IPS-18c (cell line): ENCODE measurements around the gene MLLT1.

ENCODE experiments used
- H3K4me3 ChIP-seq: 2 replicates; pipeline ENCODE4 v1.7.0; 2013; ENCODE audit warnings: low read depth, mild to moderate bottlenecking, low read length, moderate library complexity; ENCODE audit not compliant: insufficient read depth
- H3K9me3 ChIP-seq: one replicate; pipeline ENCODE4 v1.6.1; 2013; ENCODE audit warnings: mild to moderate bottlenecking, low read length, moderate library complexity; ENCODE audit not compliant: control insufficient read depth, insufficient read depth

MLLT1 gene

DNA sequence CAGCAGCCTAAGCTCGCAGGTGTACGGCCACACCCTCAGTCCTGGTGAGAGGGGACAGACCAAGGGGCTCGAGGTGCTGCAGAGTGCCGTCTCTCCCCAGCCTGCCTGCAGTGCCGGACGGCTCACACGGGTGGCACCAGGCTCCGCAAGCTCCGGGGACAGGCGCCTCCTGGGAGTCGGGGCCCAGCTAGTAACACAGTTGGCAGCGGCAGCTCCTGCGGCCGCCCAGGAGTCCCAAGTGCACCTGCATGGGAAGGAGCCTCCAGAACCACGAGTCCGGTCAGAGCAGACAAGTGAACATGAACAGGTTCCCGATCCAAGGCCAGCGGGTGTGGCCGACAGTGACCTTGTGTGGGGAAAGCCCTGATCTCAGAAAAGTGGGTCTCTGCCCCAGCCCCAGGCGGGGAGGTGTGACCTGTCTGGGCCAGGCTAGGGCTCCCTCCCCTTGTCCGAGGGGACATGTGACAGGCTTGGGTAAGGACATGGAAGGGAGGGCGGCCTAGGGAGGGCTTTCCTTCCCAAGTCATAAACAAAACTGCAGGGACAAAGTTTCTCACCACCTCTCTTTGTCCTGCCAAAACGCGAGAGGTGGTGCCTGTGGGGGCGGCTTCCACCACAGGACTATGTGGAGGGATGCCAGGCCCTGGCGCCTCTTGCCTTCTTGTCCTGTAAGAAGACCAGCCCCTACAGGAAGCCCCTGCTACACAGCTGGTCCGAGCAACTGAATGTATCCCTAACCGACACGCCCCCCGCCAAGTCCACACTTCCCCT is 46.5 kb downstream of the MLLT1 start:
- H3K4me3 ChIP-seq: no peak overlapping the region

DNA sequence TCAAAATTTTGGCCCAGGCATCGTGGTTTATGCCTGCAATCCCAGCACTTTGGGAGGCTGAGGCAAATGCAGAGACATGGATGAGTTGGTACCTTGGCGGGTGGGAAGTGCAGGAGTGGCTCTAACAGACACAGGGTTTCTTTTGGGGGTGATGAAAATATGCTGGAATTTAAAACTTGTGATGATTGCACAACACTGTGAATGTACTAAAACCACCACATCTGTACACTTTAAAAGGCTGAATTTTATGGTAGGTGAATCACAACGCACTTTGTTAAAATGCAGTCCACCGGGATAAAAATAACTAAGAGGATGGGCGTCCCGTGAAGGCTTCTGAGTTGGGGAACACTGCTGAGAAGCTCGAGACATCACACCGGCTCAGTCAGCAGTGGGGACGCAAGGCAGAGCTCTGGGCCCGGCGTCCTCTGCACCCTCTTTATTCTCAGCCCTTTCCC is 47.1 kb downstream of the MLLT1 start:
- Histone ChIP-seq H3K4me3 (no peak overlapping the region), H3K9me3 (no peaks in the 10 kb centered on the region)

More for the DNA sequence above, 46.5 kb downstream of the MLLT1 start:
- no peaks in the 10 kb centered on the region for H3K9me3 ChIP-seq

- Histone ChIP-seq H3K9me3 (no peaks in the 10 kb centered on the region), H3K4me3 (no peak overlapping the region)
Measured at GRCh38 chr19:6230991-6231448, 48.8 kb downstream of the MLLT1 start.

DNA sequence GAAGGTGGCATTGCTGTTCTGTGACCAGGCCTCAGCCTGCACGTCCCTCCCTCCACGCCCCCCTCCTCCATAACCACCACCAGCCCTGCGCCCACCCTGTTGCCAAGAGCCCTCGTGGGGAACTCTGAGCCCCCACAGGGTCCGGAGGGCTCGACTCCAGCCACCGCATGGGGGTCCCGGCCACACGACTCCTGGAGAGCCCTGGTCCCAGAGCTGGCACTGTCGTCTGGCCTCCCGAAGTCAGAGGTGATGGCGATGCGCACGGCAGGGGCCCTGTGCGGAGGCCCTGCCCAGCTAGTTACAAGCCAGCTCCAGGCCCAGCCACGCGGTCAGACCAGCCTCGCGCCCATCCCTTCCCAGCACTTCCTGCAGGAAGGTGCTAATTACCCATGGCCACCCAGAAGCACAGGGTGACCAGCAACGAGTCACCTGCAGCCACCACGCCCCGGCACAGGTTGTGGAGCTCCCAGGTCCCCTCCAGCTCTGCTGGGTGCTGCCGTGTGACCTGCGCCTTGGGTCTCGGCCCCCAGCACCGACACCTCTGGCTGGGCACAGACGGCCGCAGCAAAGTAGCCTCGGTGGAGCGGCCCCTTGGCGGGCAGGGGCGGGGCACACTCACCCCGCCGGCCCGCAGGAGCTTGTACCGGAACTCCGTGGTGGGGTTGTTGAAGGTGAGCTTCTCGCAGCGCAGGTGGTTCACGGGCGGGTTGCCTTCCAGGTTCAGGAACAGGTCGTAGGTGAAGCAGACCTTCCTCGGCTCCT is 49.6 kb downstream of the MLLT1 start:
- Histone ChIP-seq H3K9me3 (no peaks in the 10 kb centered on the region), H3K4me3 (no peak overlapping the region)

DNA sequence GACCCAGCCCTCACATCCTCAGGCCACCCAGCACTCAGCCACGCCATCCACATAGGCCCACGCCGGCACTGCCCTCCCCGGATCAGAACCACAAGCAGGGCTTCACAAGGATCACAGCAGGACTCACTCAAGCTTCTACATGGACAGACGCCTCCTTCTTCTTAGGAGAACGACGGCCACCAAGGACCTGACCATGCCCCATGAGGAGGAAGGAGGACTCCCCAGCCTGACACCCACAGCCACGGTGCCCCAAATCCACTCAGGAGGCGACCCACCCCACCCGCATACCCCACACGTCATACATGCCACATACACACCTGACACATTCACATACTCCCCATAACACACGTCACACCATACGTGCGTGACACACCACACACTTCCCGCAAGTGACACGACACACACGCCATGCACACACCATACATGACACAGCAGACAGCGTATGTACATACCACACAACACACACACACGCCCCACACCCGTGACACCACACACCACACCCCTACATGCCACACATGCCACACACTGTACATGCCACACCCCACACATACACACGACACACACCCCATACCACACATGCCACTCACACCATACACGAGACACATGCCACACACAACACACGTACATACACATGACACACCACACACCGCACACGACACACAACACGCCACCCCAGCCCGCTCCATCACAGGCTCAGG is 50.4 kb downstream of the MLLT1 start:
- Histone ChIP-seq H3K4me3 (no peak overlapping the region), H3K9me3 (no peaks in the 10 kb centered on the region)

- no peak overlapping the region for H3K4me3 ChIP-seq
- H3K9me3 ChIP-seq: no peaks in the 10 kb centered on the region
Measured at GRCh38 chr19:6228551-6229215, 51.1 kb downstream of the MLLT1 start.

DNA sequence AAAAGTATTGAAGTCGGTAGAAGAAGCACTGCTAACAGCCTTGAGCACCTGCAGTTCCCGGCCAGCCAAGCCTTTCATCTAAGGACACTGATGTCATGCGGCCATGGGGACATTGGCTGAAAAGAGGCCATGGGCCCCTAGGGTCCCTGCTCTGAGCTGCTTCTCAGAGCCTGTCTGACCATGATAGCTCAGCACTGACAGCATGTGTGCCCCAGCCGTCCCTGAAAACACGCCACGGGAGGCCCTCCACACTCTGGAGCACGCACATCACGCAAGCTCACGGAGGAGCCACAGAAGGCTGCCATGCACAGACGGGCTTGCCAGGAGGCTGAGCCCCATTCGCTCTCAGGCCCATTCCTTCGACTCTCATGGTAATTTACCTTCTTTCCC is 51.8 kb downstream of the MLLT1 start:
- no peaks in the 10 kb centered on the region for H3K9me3 ChIP-seq
- no peak overlapping the region for H3K4me3 ChIP-seq

- Histone ChIP-seq H3K4me3 (no peak overlapping the region), H3K9me3 (no peaks in the 10 kb centered on the region)
Measured at GRCh38 chr19:6227156-6227935, 52.4 kb downstream of the MLLT1 start.

- no peak overlapping the region for H3K4me3 ChIP-seq
- H3K9me3 ChIP-seq: no peaks in the 10 kb centered on the region
Measured at GRCh38 chr19:6226444-6227155, 53.2 kb downstream of the MLLT1 start.

DNA sequence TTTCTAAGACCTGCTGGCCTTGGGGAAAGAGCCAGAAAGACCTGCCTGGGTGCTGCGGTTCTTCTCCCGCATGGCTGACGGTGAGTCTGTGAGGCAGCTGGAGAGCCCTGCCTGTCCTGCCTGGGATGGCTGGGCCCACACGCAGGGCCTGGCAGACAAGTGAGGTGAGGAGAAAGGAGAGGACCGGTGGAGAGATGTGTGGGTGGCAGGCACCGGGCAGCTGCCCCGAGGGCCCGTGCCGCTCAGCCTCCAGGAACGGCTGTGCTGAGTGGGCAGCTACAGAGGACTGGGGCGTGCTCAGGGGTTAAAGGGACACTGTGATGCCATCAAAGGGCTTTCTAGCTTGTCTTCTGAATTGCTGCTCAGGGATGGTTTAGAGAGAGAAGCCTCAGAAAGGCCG is 53.8 kb downstream of the MLLT1 start:
- H3K4me3 ChIP-seq: no peak overlapping the region
- H3K9me3 ChIP-seq: no peaks in the 10 kb centered on the region

DNA sequence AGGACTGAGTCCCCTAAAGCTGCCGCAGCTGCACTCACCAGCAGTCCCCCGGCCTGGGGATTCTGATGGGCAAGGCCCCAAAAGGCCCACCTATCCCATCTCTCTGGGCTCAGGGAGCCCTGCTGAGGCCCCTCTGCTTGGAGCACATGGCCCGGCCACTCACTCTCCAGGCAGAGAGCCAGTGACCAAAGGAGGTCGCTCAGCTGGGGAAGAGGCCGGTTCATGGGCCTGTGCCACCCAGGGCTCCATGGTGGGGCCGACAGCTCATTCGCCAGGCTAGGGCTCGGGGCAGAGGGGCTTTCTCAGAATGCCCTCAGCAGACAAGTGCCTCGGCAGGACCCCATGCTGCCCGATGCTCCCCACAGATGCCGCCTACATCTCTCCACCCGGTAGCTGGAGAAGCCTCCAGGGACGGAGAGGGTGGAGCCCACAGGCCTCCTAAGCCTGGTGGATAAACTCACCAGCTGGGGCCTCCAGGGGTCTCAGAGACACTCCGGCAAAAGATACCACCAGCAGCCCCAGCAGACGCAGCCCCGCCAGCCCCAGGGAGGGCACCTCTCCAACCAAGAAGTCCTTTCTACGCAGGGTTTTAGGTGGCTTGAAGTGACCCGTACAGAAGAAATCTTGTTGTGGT is 54.4 kb downstream of the MLLT1 start:
- no peak overlapping the region for H3K4me3 ChIP-seq
- H3K9me3 ChIP-seq: no peaks in the 10 kb centered on the region

DNA sequence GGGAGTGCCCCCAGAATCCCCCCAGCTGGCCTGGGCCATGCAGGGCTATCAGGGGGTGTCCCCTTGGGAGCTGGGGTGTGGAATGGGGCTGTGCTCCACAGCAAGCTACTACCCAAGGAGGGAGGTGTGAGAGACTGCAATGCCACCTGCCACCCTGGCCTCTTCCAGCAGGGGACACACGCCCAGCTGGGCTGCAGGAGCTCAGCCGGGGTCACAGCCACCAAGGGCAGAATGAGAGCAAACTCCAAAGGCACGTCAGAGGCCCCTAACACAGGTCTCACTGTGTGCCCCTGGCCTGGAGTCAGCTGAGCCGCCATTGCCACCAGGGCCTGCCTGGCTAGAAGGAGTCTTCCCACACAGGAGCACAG is 55.5 kb downstream of the MLLT1 start:
- Histone ChIP-seq H3K4me3 (no peak overlapping the region), H3K9me3 (no peaks in the 10 kb centered on the region)

DNA sequence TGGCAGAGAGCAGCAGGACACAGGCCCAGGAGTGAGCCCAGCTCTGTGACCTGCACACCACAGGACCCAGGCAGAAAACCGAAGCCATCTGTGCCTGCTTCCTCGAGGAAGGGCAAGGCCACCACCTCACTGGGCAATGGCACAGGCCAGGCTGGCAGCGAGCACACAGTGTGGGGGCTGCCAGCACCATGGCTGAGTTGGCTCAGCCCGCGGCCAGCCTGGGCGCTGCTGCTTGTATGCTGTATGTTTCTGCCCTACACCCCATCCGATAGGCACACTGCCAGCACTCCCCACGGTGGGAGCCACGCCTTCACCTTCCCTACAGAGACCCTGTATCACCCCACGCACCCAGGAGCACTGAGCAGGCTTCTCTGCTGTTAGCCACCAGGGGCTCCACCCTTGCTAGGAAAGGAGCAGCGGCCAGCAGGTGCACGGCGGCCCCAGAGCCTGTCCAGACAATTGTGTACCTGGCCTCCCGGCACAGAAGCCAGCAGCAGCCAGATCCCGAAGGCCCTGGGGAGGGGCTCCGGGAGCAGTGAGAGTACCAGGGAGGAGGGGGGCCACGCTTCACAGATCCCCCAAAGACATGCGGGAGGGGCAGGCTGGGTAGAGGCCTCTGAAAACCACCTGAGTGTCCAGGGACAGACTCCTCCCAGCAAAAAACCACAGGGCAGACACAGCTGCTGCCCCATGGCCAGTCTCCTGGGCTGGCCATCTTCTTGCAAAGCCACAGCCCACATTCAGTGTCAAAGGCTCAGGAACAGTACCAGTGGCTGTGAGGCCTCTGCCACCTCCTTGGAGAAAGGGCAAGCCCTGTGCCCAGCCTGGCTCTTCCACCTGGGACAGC is 56.1 kb downstream of the MLLT1 start:
- H3K9me3 ChIP-seq: no peaks in the 10 kb centered on the region
- no peak overlapping the region for H3K4me3 ChIP-seq

DNA sequence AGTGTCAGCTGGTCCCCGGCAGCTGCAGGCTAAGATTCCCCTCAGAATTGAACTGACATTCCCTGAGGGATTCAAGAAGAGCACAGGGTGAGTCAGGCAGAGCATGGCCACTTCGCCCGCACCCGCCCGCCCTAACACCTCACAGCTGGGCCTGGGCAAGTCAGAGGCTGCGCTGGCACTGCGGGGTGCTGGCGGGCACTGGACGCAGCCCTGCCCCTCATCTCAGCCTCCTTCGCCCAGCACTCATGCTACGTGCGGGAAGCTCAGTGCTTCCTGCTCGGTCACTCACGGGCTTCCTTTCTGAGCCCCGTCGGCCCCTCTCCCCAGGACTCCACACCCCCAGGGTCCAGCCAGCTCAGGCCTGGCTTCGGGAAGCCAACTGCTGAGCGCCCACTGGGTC is 56.9 kb downstream of the MLLT1 start:
- Histone ChIP-seq H3K4me3 (no peak overlapping the region), H3K9me3 (no peaks in the 10 kb centered on the region)
